Stimulated activated CD8-positive, alpha-beta memory T cell treated with anti-CD3 and anti-CD28 coated beads, Interleukin-7, amount 100 ng/mL, for 48 hours (primary cell): Measurements from ENCODE around the gene FLVCR1.
"Not testable (repeated sequence)": the region's sequence is repeated elsewhere in the genome, so short reads cannot be mapped to it uniquely, and the experiment has no call there.

ENCODE experiments used
- DNase-seq, 2 donors: peaks; one replicate each; pipeline ENCODE4 v3.0.0-alpha.2; 2020; ENCODE audit warnings: low read depth in 1 of 2; ENCODE audit errors: extremely low read depth in 1 of 2

The FLVCR1 gene

GRCh38 chr1:212914110-212914509, 56.0 kb downstream of the FLVCR1 start:
- DNase-seq: not testable (repeated sequence)

GRCh38 chr1:212914789-212915188, 56.7 kb downstream of the FLVCR1 start:
- DNase-seq: no peak

GRCh38 chr1:212915245-212916091, 57.4 kb downstream of the FLVCR1 start:
- no peak for DNase-seq

- DNase-seq: no peak
Measured at GRCh38 chr1:212916481-212917133, 58.5 kb downstream of the FLVCR1 start.

GRCh38 chr1:212917134-212917485, 59.0 kb downstream of the FLVCR1 start:
- no peak for DNase-seq

- no peak for DNase-seq
Measured at GRCh38 chr1:212917858-212918257, 59.8 kb downstream of the FLVCR1 start.

- no peak for DNase-seq
Measured at GRCh38 chr1:212918824-212919223, 60.7 kb downstream of the FLVCR1 start.

GRCh38 chr1:212920246-212920645, 62.2 kb downstream of the FLVCR1 start:
- DNase-seq: no peak

GRCh38 chr1:212920896-212921295, 62.8 kb downstream of the FLVCR1 start:
- DNase-seq: no peak

- DNase-seq: no peak
Measured at GRCh38 chr1:212922016-212922415, 63.9 kb downstream of the FLVCR1 start.

- DNase-seq: no peak
Measured at GRCh38 chr1:212926372-212926771, 68.3 kb downstream of the FLVCR1 start.

- DNase-seq: no peak
Measured at GRCh38 chr1:212928323-212929291, 70.5 kb downstream of the FLVCR1 start.

- no peak for DNase-seq
Measured at GRCh38 chr1:212930986-212931678, 73.1 kb downstream of the FLVCR1 start.

- DNase-seq: no peak
Measured at GRCh38 chr1:212933815-212934471, 75.9 kb downstream of the FLVCR1 start.

- no peak for DNase-seq
Measured at GRCh38 chr1:212935387-212935981, 77.4 kb downstream of the FLVCR1 start.

GRCh38 chr1:212937034-212937433, 79.0 kb downstream of the FLVCR1 start:
- DNase-seq: no peak

GRCh38 chr1:212938846-212939245, 80.8 kb downstream of the FLVCR1 start:
- no peak for DNase-seq

- no peak for DNase-seq
Measured at GRCh38 chr1:212941452-212941851, 83.4 kb downstream of the FLVCR1 start.

GRCh38 chr1:212942679-212943392, 84.8 kb downstream of the FLVCR1 start:
- no peak for DNase-seq
